Ectodermal cell (in vitro differentiated cells): ENCODE results near the gene CKAP4.

Experiments
- H3K27ac ChIP-seq: 2 replicates; pipeline ENCODE4 v1.7.0; 2013; ENCODE audit warnings: mild to moderate bottlenecking, low read depth, low read length; ENCODE audit not compliant: insufficient read depth, poor library complexity, severe bottlenecking
- H3K27me3 ChIP-seq: 2 replicates; pipeline ENCODE4 v1.7.0; 2013; ENCODE audit warnings: mild to moderate bottlenecking, low read length; ENCODE audit not compliant: insufficient read depth, control insufficient read depth, poor library complexity, severe bottlenecking
- H3K36me3 ChIP-seq: one replicate; pipeline ENCODE4 v1.7.0; 2013; ENCODE audit warnings: low read length; ENCODE audit not compliant: control insufficient read depth, insufficient read depth
- H3K4me1 ChIP-seq: one replicate; pipeline ENCODE4 v1.7.0; 2013; ENCODE audit warnings: low read length; ENCODE audit not compliant: control insufficient read depth, insufficient read depth
- H3K4me3 ChIP-seq: 2 replicates; pipeline ENCODE4 v1.7.0; 2013; ENCODE audit warnings: low read depth, low read length, control low read depth; ENCODE audit not compliant: insufficient read depth
- H3K9me3 ChIP-seq: 2 replicates; pipeline ENCODE4 v1.7.0; 2013; ENCODE audit warnings: mild to moderate bottlenecking, low read length, moderate library complexity; ENCODE audit not compliant: control insufficient read depth
- WGBS, 2 experiments: methylation state at CpG; one replicate each; pipeline ENCODE4 v1.1.7; 2013; ENCODE audit warnings: missing lambda C conversion rate in 2 of 2; 5-methylcytosine and 5-hydroxymethylcytosine counted together

Gene CKAP4

DNA sequence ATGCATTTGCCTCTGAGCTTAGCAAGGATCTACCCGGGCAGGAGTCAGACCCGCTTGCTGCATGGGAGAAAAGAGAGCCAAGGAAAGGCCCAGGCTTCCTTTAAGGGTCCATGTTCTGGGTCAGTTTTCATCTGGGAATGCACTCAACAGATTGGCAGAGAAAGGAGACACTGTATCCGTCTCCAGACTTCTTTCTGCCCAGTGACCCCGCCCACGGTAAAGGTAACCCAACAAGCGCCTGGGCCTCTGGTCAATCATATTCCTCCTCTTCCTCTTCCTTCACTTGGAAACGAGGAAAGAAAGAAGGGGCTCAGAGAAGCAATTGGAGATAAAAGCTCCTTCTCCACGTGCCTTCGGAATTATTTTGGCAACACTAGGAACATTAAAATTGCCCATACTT lies 27.6 kb upstream of the CKAP4 start:
- Histone ChIP-seq H3K4me1 (no peaks in the 10 kb centered on the region), H3K9me3 (no peaks in the 10 kb centered on the region), H3K27me3 (no peaks in the 10 kb centered on the region), H3K4me3 (no peak overlapping the region), H3K27ac (no peak overlapping the region), H3K36me3 (no peaks in the 10 kb centered on the region)
- WGBS, 2 experiments, result 88 to 89% methylated on average over 9 of the region's 9 CpGs

DNA sequence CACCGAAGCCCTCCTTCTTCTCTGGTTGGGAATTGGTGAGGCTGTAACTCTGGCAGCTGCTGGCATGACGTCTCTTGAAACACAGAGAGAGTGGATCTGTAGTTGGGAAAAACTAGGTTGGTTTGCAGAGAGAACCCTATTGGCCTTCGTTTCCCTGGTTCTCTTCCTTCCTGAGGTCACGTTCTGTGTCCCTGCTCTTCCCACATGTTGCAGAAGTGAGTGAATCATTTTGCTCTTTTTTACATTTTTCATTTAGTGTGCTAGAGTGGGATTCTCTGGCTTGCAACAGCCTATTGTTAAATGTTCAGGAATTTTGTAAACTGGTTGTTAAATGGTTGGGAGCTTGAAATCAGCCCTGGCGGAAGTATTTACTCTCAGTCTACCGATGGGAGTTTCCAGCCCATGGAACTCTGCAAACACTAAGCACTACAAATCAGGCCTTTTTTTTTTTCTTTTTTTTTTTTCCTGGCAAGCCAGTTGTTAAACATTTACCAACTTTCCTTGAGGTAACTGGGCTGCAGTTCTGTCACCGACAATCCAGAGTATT lies 26.8 kb upstream of the CKAP4 start:
- Histone ChIP-seq H3K27me3 (no peaks in the 10 kb centered on the region), H3K4me1 (no peaks in the 10 kb centered on the region), H3K4me3 (no peak overlapping the region), H3K9me3 (no peaks in the 10 kb centered on the region), H3K36me3 (no peaks in the 10 kb centered on the region), H3K27ac (no peak overlapping the region)
- 89 to 91% methylated on average over 7 of the region's 7 CpGs for WGBS, 2 experiments

GRCh38 chr12:106274012-106274411 lies 26.2 kb upstream of the CKAP4 start:
- no peak overlapping the region for H3K27ac ChIP-seq
- H3K4me3 ChIP-seq, result no peak overlapping the region
- whole genome bisulfite sequencing, 2 experiments, result 95 to 97% methylated on average over 6 of the region's 6 CpGs
- H3K27me3 ChIP-seq, result no peaks in the 10 kb centered on the region
- no peaks in the 10 kb centered on the region for H3K9me3 ChIP-seq
- no peaks in the 10 kb centered on the region for H3K36me3 ChIP-seq
- H3K4me1 ChIP-seq, result no peaks in the 10 kb centered on the region

DNA sequence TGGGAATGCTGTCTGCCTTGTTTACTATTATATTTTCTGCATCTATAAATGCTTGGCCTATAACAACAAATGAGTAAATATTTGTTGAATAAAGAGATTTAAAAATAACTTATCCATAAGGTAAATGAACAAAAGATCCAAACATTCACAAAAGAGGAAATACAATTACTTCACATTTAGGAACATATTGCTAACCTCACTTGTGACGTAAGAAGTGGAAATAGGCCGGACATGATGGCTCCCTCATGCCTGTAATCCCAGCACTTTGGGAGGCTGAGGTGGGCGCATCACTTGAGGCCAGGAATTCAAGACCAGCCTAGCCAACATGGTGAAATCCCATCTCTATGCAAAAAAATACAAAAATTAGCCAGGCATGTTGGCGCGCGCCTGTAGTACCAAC lies 25.7 kb upstream of the CKAP4 start:
- Histone ChIP-seq H3K27ac (no peak overlapping the region), H3K4me1 (no peaks in the 10 kb centered on the region), H3K36me3 (no peaks in the 10 kb centered on the region), H3K9me3 (no peaks in the 10 kb centered on the region), H3K27me3 (no peaks in the 10 kb centered on the region), H3K4me3 (no peak overlapping the region)
- WGBS, 2 experiments, result 92 to 94% methylated on average over 6 of the region's 6 CpGs

- WGBS, 2 experiments, result 95 to 98% methylated on average over 3 of the region's 5 CpGs
- H3K4me3 ChIP-seq, result no peak overlapping the region
- H3K9me3 ChIP-seq, result no peaks in the 10 kb centered on the region
- H3K27me3 ChIP-seq, result no peaks in the 10 kb centered on the region
- no peaks in the 10 kb centered on the region for H3K4me1 ChIP-seq
- H3K27ac ChIP-seq, result no peak overlapping the region
- no peaks in the 10 kb centered on the region for H3K36me3 ChIP-seq
Measured at GRCh38 chr12:106271575-106272505, 24.0 kb upstream of the CKAP4 start.

- no peaks in the 10 kb centered on the region for H3K27me3 ChIP-seq
- 89 to 90% methylated on average over 7 of the region's 7 CpGs for WGBS, 2 experiments
- no peak overlapping the region for H3K27ac ChIP-seq
- no peak overlapping the region for H3K4me3 ChIP-seq
- H3K4me1 ChIP-seq, result no peaks in the 10 kb centered on the region
- H3K9me3 ChIP-seq, result no peaks in the 10 kb centered on the region
- no peaks in the 10 kb centered on the region for H3K36me3 ChIP-seq
Measured at GRCh38 chr12:106269150-106269771, 21.4 kb upstream of the CKAP4 start.

- 88 to 90% methylated on average over 2 of the region's 2 CpGs for WGBS, 2 experiments
Measured at GRCh38 chr12:106267535-106267934, 19.7 kb upstream of the CKAP4 start.

DNA sequence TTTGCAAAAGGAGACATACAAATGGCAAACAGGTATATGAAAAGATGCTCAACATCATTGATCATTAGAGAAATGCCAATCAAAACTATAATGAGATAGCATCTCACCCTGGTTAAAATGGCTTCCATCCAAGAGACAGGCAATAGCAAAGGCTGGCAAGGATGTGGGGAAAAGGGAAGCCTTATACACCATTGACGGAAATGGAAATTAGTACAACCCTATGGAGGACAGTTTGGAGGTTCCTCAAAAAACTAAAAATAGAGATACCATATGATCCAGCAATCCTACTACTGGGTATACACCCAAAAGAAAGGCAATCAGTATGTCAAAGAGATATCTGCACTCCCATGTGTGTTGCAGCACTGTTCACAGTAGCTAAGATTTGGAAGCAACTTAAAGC lies 17.3 kb upstream of the CKAP4 start:
- no peaks in the 10 kb centered on the region for H3K9me3 ChIP-seq
- H3K36me3 ChIP-seq, result no peaks in the 10 kb centered on the region
- whole genome bisulfite sequencing, 2 experiments, result 89 to 100% methylated on average over 1 of the region's 1 CpG
- H3K4me3 ChIP-seq, result no peak overlapping the region
- H3K4me1 ChIP-seq, result no peaks in the 10 kb centered on the region
- H3K27me3 ChIP-seq, result no peaks in the 10 kb centered on the region
- H3K27ac ChIP-seq, result no peak overlapping the region

More at GRCh38 chr12:106267535-106267934, 19.7 kb upstream of the CKAP4 start:
- Histone ChIP-seq H3K27me3 (no peaks in the 10 kb centered on the region), H3K36me3 (no peaks in the 10 kb centered on the region), H3K9me3 (no peaks in the 10 kb centered on the region), H3K27ac (no peak overlapping the region), H3K4me3 (no peak overlapping the region), H3K4me1 (no peaks in the 10 kb centered on the region)

DNA sequence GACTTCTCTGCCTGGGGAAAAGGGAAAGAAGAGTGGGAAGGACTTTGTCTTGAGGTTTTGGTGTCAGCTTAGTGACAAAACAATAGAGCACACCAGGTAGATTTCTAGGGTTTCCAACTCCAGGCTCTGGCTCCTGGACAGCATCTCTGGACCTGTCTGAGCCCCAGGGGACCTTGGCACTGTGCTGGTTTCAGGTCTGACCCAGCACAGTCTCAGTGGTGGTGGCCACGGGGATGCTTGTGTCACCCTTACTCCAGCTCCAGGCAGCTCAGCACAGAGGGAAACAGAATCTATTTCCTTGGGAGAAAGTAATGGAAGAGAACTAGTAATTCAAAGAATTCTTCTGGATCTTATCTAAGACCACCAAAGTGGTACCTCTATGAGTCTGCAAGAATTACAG lies 11.1 kb upstream of the CKAP4 start:
- Histone ChIP-seq H3K27me3 (no peaks in the 10 kb centered on the region), H3K36me3 (no peaks in the 10 kb centered on the region), H3K4me1 (peaks cover 11% of the 10 kb centered on the region), H3K4me3 (no peak overlapping the region), H3K27ac (no peak overlapping the region), H3K9me3 (no peaks in the 10 kb centered on the region)
- WGBS, 2 experiments, result 89 to 96% methylated on average over 1 of the region's 1 CpG

- Histone ChIP-seq H3K27me3 (no peaks in the 10 kb centered on the region), H3K27ac (no peak overlapping the region), H3K4me1 (peaks cover 12% of the 10 kb centered on the region), H3K9me3 (no peaks in the 10 kb centered on the region), H3K36me3 (no peaks in the 10 kb centered on the region), H3K4me3 (no peak overlapping the region)
- 84 to 88% methylated on average over 4 of the region's 4 CpGs for WGBS, 2 experiments
Measured at GRCh38 chr12:106258226-106258625, 10.4 kb upstream of the CKAP4 start.
